Urothelium cell line (cell line): ENCODE results near the gene RXRB.
"Not testable (repeated sequence)": the region's sequence is repeated elsewhere in the genome, so short reads cannot be mapped to it uniquely, and the experiment has no call there.

ENCODE experiments used
- DNase-seq: peaks from one replicate; pipeline ENCODE4 v3.0.0; 2011; ENCODE audit warnings: low spot score, mixed read lengths
- FAIRE-seq: peaks from 2 replicates; lab custom pipeline; 2011; peaks lifted over from hg19 to GRCh38; lab: Jason Lieb, UNC

Gene RXRB

GRCh38 chr6:33200219-33201146 is at the start of gene RXRB, which contains the start of gene SLC39A7:
Gene RXRB, minus strand, starts transcription at chr6:33200665. Its CDS starts 189 bp downstream, at chr6:33200476.
Gene SLC39A7, plus strand, starts transcription at chr6:33200867. Its CDS starts 379 bp downstream, at chr6:33201246.
- FAIRE-seq = peak; percentile 23
- DNase-seq = peak; percentile 98

GRCh38 chr6:33249732-33250630 is 49.5 kb upstream of the RXRB start:
- no peak for FAIRE-seq
- DNase-seq = no peak

- peak; percentile 30 for FAIRE-seq
- DNase-seq = peak; percentile 93
These were observed 48.7 kb upstream of the RXRB start for GRCh38 chr6:33248932-33249731.

- DNase-seq (no peak), FAIRE-seq (no peak)
These were observed 48.1 kb upstream of the RXRB start for GRCh38 chr6:33248643-33248931.

GRCh38 chr6:33247977-33248642 is 47.6 kb upstream of the RXRB start:
- DNase-seq (peak; percentile 75), FAIRE-seq (peak; percentile 72)

GRCh38 chr6:33243476-33243875 is 43.0 kb upstream of the RXRB start:
- no peak for FAIRE-seq
- DNase-seq = no peak

- DNase-seq = no peak
- no peak for FAIRE-seq
These were observed 41.5 kb upstream of the RXRB start for GRCh38 chr6:33241968-33242367.

- FAIRE-seq (no peak), DNase-seq (no peak)
These were observed 37.3 kb upstream of the RXRB start for GRCh38 chr6:33237741-33238140.

- DNase-seq (no peak), FAIRE-seq (no peak)
These were observed 36.4 kb upstream of the RXRB start for GRCh38 chr6:33236852-33237251.

- no peak for DNase-seq
- no peak for FAIRE-seq
These were observed 35.9 kb upstream of the RXRB start for GRCh38 chr6:33236328-33236727.

GRCh38 chr6:33235221-33235634 is 34.8 kb upstream of the RXRB start:
- no peak for DNase-seq
- FAIRE-seq = no peak

GRCh38 chr6:33226503-33227120 is 26.1 kb upstream of the RXRB start:
- not testable (repeated sequence) for DNase-seq

GRCh38 chr6:33217681-33218080 is 17.2 kb upstream of the RXRB start:
- DNase-seq (no peak), FAIRE-seq (no peak)

More at GRCh38 chr6:33226503-33227120, 26.1 kb upstream of the RXRB start:
- FAIRE-seq = not testable (repeated sequence)

GRCh38 chr6:33217246-33217645 is 16.8 kb upstream of the RXRB start:
- DNase-seq = no peak
- no peak for FAIRE-seq

GRCh38 chr6:33216117-33216649 is 15.7 kb upstream of the RXRB start:
- FAIRE-seq = no peak
- DNase-seq = no peak

GRCh38 chr6:33215271-33216116 is 15.0 kb upstream of the RXRB start:
- FAIRE-seq (no peak), DNase-seq (no peak)

- DNase-seq (no peak), FAIRE-seq (no peak)
These were observed 13.5 kb upstream of the RXRB start for GRCh38 chr6:33213989-33214335.

GRCh38 chr6:33213166-33213988 is 12.9 kb upstream of the RXRB start:
- DNase-seq (no peak), FAIRE-seq (no peak)
